PC-3 (cell line): ENCODE data around the gene SLC1A3.

Experiments
- EZH2 ChIP-seq: fragments of 300-600 bp; sonication (generic); IDR thresholded peaks from one replicate; pipeline ENCODE4 v1.6.1; 2017; ENCODE audit warnings: antibody characterized with exemption, mild to moderate bottlenecking, low read length; ENCODE audit not compliant: unreplicated experiment
- TF ChIP-seq, protein P1 (sequence below): fragments of 300-600 bp; sonication (generic); conservative IDR thresholded peaks from 2 replicates; pipeline ENCODE4 v1.5.1; 2017; ENCODE audit warnings: antibody characterized with exemption, low read depth, mild to moderate bottlenecking, low read length

DNA sequence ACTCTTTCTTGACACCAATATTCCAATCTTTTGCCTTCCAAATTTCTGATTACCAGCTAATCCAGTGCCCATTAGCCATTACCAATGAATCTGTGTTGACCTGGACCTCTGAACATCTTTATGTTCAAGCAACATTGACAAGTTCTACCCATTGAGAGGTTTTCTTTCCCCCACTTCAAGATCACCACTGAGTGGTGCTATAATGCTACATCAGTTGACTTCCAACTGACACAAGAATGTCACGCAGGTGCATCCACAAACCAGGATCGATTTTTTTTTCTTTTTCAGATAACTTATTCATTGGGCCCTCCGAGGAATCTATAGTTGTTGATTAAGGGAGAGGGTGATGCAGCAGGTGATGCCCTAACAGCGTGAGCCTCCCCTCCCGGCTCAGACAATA is 102.6 kb downstream of the SLC1A3 start:
- no peak for TF ChIP-seq EZH2
- TF ChIP-seq, protein P1, sequence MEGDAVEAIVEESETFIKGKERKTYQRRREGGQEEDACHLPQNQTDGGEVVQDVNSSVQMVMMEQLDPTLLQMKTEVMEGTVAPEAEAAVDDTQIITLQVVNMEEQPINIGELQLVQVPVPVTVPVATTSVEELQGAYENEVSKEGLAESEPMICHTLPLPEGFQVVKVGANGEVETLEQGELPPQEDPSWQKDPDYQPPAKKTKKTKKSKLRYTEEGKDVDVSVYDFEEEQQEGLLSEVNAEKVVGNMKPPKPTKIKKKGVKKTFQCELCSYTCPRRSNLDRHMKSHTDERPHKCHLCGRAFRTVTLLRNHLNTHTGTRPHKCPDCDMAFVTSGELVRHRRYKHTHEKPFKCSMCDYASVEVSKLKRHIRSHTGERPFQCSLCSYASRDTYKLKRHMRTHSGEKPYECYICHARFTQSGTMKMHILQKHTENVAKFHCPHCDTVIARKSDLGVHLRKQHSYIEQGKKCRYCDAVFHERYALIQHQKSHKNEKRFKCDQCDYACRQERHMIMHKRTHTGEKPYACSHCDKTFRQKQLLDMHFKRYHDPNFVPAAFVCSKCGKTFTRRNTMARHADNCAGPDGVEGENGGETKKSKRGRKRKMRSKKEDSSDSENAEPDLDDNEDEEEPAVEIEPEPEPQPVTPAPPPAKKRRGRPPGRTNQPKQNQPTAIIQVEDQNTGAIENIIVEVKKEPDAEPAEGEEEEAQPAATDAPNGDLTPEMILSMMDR = peak; percentile 25; the same call in 1 of the 2 replicates
